HG02884 (cell line): ENCODE measurements around the gene NHERF1.
A peak's percentile ranks its signal among the peaks of the same experiment; 100 is the strongest.

ENCODE experiments used
- ATAC-seq: cut with Tn5 transposase; IDR thresholded peaks from one replicate; pipeline ENCODE4 v1.9.1; 2021; ENCODE audit warnings: mild to moderate bottlenecking, moderate library complexity; ENCODE audit not compliant: unreplicated experiment

Gene NHERF1

GRCh38 chr17:74748529-74749278 lies at the start of gene NHERF1:
Gene NHERF1 (plus strand): TSS chr17:74748628. CDS start chr17:74748847, 219 bp downstream.
- peak; percentile 85 for ATAC-seq

- no peak for ATAC-seq
These were observed 49.2 kb upstream of the NHERF1 start for GRCh38 chr17:74699236-74699635.

GRCh38 chr17:74702116-74702871 lies 46.1 kb upstream of the NHERF1 start:
- no peak for ATAC-seq

- no peak for ATAC-seq
These were observed 45.1 kb upstream of the NHERF1 start for GRCh38 chr17:74703311-74703710.

- ATAC-seq = no peak
These were observed 43.9 kb upstream of the NHERF1 start for GRCh38 chr17:74704544-74704943.

- ATAC-seq = no peak
These were observed 37.2 kb upstream of the NHERF1 start for GRCh38 chr17:74711058-74711824.

- ATAC-seq = no peak
These were observed 36.1 kb upstream of the NHERF1 start for GRCh38 chr17:74712301-74712700.

GRCh38 chr17:74712756-74713155 lies 35.7 kb upstream of the NHERF1 start, which contains the start of gene CD300LF:
Gene CD300LF (minus strand): TSS chr17:74712923. CDS start chr17:74712866, 57 bp downstream.
- ATAC-seq = no peak

- ATAC-seq = no peak
These were observed 35.2 kb upstream of the NHERF1 start for GRCh38 chr17:74713171-74713755.

- no peak for ATAC-seq
These were observed 33.3 kb upstream of the NHERF1 start for GRCh38 chr17:74715144-74715543.

- no peak for ATAC-seq
These were observed 27.9 kb upstream of the NHERF1 start for GRCh38 chr17:74720506-74720905.

- ATAC-seq = no peak
These were observed 25.6 kb upstream of the NHERF1 start for GRCh38 chr17:74722782-74723181.

GRCh38 chr17:74723891-74724290 lies 24.5 kb upstream of the NHERF1 start:
- no peak for ATAC-seq

- no peak for ATAC-seq
These were observed 23.3 kb upstream of the NHERF1 start for GRCh38 chr17:74725111-74725510.

- no peak for ATAC-seq
These were observed 20.3 kb upstream of the NHERF1 start for GRCh38 chr17:74728033-74728701.

GRCh38 chr17:74728702-74729075 lies 19.7 kb upstream of the NHERF1 start:
- ATAC-seq = no peak

GRCh38 chr17:74729368-74729767 lies 19.1 kb upstream of the NHERF1 start:
- no peak for ATAC-seq

GRCh38 chr17:74729866-74730265 lies 18.6 kb upstream of the NHERF1 start:
- no peak for ATAC-seq

GRCh38 chr17:74730491-74731346 lies 17.7 kb upstream of the NHERF1 start:
- no peak for ATAC-seq

- no peak for ATAC-seq
These were observed 17.2 kb upstream of the NHERF1 start for GRCh38 chr17:74731347-74731605.
